Small intestine (tissue), 7 donors: ENCODE data around the gene SEPTIN7. TPM values are rescaled to one million over a fixed set of nuclear protein-coding genes. Genes with fewer than 3 reads are reported as not detected.

Experiments
- DNase-seq, 2 donors: peaks; one replicate each; pipeline versions ENCODE4 v3.0.0 to v3.0.0-alpha.2; 2013
- FAIRE-seq: peaks from 2 replicates; lab custom pipeline; 2012; peaks lifted over from hg19 to GRCh38; lab: Jason Lieb, UNC
- H3K27ac ChIP-seq, 3 donors: one replicate each; pipeline ENCODE4 v1.5.1; 2013; ENCODE audit warnings: low read length in 2 of 3, mild to moderate bottlenecking in 2 of 3, control low read depth in 1 of 3, inconsistent platforms in 1 of 3, low read depth in 1 of 3, moderate library complexity in 1 of 3
- H3K27me3 ChIP-seq, 3 donors: one replicate each; pipeline ENCODE4 v1.6.1; 2013; ENCODE audit warnings: low read length in 3 of 3, inconsistent platforms in 1 of 3; ENCODE audit not compliant: control insufficient read depth in 3 of 3, insufficient read depth in 3 of 3
- H3K36me3 ChIP-seq, 3 donors: one replicate each; pipeline ENCODE4 v1.6.1; 2013; ENCODE audit warnings: low read length in 3 of 3, inconsistent platforms in 1 of 3, low read depth in 1 of 3, mild to moderate bottlenecking in 1 of 3, moderate library complexity in 1 of 3; ENCODE audit not compliant: control insufficient read depth in 3 of 3, insufficient read depth in 2 of 3
- H3K4me1 ChIP-seq, 3 donors: one replicate each; pipeline ENCODE4 v1.6.1; 2013; ENCODE audit warnings: low read length in 2 of 3, inconsistent platforms in 1 of 3, low read depth in 1 of 3, mild to moderate bottlenecking in 1 of 3, moderate library complexity in 1 of 3; ENCODE audit not compliant: control insufficient read depth in 3 of 3, insufficient read depth in 2 of 3
- H3K4me3 ChIP-seq, 3 donors: one replicate each; pipeline ENCODE4 v1.5.1; 2013; ENCODE audit warnings: low read length in 3 of 3, control low read depth in 1 of 3, inconsistent platforms in 1 of 3, low read depth in 1 of 3, mild to moderate bottlenecking in 1 of 3, moderate library complexity in 1 of 3
- H3K9me3 ChIP-seq, 2 donors: one replicate each; pipeline ENCODE4 v1.6.1; 2013; ENCODE audit warnings: low read depth in 1 of 2, low read length in 1 of 2; ENCODE audit not compliant: control insufficient read depth in 2 of 2, insufficient read depth in 1 of 2
- WGBS, 3 donors: extraction: QIAGEN DNeasy Blood & Tissue Kit; methylation state at CpG; one replicate each; pipeline ENCODE4 v1.1.7; 2013; 5-methylcytosine and 5-hydroxymethylcytosine counted together
- polyA plus RNA-seq, 4 donors: library from polyadenylated mRNA; stranded (reverse) in 3 of 4; unstranded in 1 of 4; fragments of 200-250 nt in 3 of 4; fragments of 120-200 nt in 1 of 4; gene quantifications; one replicate each; pipeline versions ENCODE4 v1.2.1 to v1.2.3, GENCODE V29; 2013
- donor health status: healthy with polysubstance abuse.
- donor health status: control.
- donor health status: control.
- donor health status: Bipolar disorder and iron deficiency.
- donor health status: healthy.

The SEPTIN7 gene
- polyA plus RNA-seq, 4 donors: 80.1 to 169 (median 98.0) TPM

GRCh38 chr7:35758421-35758820 is 42.4 kb upstream of the SEPTIN7 start:
- Histone ChIP-seq H3K36me3 (no peaks in the 10 kb centered on the region), H3K27me3 (no peaks in the 10 kb centered on the region), H3K9me3 (no peaks in the 10 kb centered on the region), H3K4me1 (peaks cover 0 to 44% (median 2%) of the 10 kb centered on the region in 3 donors), H3K27ac (peak overlapping the region in 1 of 3 donors; percentile 14), H3K4me3 (no peak overlapping the region)
- FAIRE-seq (no peak), DNase-seq (peak; percentile 43 to 65)
- WGBS, 3 donors: 7 to 30% (median 27%) methylated on average over 2 of the region's 2 CpGs

DNA sequence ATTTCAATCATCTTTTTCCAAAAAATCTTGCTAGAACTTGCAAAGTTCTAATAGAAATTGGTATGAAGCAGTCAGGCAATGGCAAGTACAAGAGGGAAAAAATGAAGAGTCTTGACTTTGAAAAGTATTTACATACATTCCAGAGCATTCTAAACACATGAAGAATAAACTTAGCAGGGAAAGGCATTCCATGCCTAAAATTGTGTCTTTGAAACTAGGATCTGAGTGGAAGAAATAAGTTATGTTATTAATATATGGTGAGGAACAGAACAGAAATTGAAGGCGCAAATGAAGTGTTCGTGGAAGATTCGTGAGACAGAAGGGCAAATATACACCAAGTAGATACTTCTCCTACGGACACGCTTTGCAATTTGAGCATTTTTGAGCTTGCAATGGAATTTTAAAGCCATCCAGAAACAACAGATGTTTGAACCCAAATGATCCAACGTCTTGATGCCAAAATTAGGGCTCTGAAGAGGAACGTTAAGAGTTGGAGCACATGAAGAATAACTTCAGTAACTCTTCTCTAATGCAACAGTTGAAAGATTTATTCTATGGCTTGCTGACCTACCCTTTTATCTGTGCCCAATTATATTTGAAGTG is 40.6 kb upstream of the SEPTIN7 start:
- no peaks in the 10 kb centered on the region for H3K27me3 ChIP-seq
- no peak for DNase-seq
- no peak overlapping the region for H3K4me3 ChIP-seq
- H3K9me3 ChIP-seq: no peaks in the 10 kb centered on the region
- WGBS, 3 donors: 61 to 86% (median 84%) methylated on average over 7 of the region's 7 CpGs
- no peak for FAIRE-seq
- H3K36me3 ChIP-seq: no peaks in the 10 kb centered on the region
- peaks cover 0 to 27% (median 2%) of the 10 kb centered on the region in 3 donors for H3K4me1 ChIP-seq
- H3K27ac ChIP-seq: peak overlapping the region in 2 of 3 donors; percentile 1 to 34

DNA sequence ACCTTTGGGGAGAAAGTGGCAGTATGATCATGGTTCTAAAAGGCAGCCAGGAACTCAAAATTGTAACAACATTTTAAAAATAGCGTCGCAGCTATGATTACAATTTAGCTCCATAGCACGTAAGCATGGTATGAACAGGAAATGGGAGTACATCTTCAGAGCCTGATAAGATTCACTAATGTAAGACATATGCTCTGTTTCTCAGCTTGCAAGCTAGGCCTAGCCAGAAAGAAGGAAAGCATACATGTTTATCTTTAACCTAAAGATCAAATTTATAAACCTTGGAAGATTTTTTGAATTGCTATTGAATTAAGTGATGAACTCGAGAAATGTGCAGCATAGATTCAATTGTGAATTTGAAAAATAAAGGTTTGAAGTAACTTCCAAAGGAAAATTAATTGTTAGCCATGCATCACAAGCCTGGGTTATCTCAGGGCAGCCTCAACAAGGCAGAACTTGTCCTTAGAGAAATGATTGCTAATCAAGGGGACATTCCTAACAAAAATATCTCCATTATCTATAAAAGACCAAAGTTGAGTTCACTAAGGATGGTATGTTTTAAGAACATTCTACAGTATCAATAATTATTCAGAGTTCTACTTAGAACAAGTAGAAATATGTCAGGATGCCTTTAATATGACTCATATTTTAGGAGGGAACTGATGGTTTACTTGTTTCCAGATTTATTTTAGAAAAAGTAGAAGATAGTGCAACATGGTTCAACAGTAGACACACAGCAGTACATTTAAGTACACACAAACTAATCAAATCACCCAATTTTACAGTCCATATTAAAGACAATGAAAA is 38.8 kb upstream of the SEPTIN7 start:
- FAIRE-seq: peak; percentile 55
- H3K4me3 ChIP-seq: no peak overlapping the region
- no peaks in the 10 kb centered on the region for H3K9me3 ChIP-seq
- H3K36me3 ChIP-seq: no peaks in the 10 kb centered on the region
- peaks cover 0 to 19% (median 2%) of the 10 kb centered on the region in 3 donors for H3K4me1 ChIP-seq
- H3K27me3 ChIP-seq: no peaks in the 10 kb centered on the region
- DNase-seq: no peak
- WGBS, 3 donors: 58 to 87% (median 79%) methylated on average over 4 of the region's 4 CpGs
- H3K27ac ChIP-seq: no peak overlapping the region

DNA sequence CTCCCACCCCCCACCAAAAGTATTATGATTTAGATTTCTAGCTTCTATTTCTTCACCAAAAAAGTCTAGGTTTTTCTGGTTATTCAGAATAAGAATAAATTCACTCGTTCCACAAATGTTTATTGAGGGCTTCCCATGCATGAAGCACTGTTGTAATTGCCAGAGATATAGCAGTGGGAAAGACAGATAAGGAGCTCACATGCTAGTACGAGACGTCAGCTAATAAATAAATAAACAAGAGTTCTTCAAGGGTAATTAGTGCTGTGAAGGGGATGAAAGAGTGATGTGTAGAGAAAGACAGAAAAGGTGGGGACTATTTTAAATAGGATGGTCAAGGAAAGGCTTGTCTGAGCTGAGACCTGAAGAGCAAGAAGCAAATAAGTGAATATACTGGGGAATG is 38.1 kb upstream of the SEPTIN7 start:
- H3K36me3 ChIP-seq: no peaks in the 10 kb centered on the region
- no peak overlapping the region for H3K27ac ChIP-seq
- no peaks in the 10 kb centered on the region for H3K27me3 ChIP-seq
- DNase-seq (no peak), FAIRE-seq (no peak)
- H3K4me1 ChIP-seq: peaks cover 0 to 12% (median 2%) of the 10 kb centered on the region in 3 donors
- no peak overlapping the region for H3K4me3 ChIP-seq
- H3K9me3 ChIP-seq: no peaks in the 10 kb centered on the region
- WGBS, 3 donors: 11 to 43% (median 36%) methylated on average over 3 of the region's 3 CpGs

- Histone ChIP-seq H3K4me3 (no peak overlapping the region), H3K27me3 (no peaks in the 10 kb centered on the region), H3K36me3 (no peaks in the 10 kb centered on the region), H3K9me3 (no peaks in the 10 kb centered on the region), H3K27ac (no peak overlapping the region), H3K4me1 (no peaks in the 10 kb centered on the region)
- DNase-seq (no peak), FAIRE-seq (no peak)
- 96 to 97% (median 97%) methylated on average over 20 of the region's 20 CpGs for WGBS, 3 donors
Observed at GRCh38 chr7:35768346-35768745, 32.5 kb upstream of the SEPTIN7 start.

GRCh38 chr7:35771776-35772175 is 29.1 kb upstream of the SEPTIN7 start:
- FAIRE-seq (no peak), DNase-seq (no peak)
- Histone ChIP-seq H3K27ac (no peak overlapping the region), H3K4me3 (no peak overlapping the region), H3K4me1 (no peaks in the 10 kb centered on the region), H3K9me3 (no peaks in the 10 kb centered on the region), H3K27me3 (no peaks in the 10 kb centered on the region), H3K36me3 (no peaks in the 10 kb centered on the region)

GRCh38 chr7:35773994-35774393 is 26.9 kb upstream of the SEPTIN7 start:
- no peak overlapping the region for H3K27ac ChIP-seq
- no peaks in the 10 kb centered on the region for H3K27me3 ChIP-seq
- no peak overlapping the region for H3K4me3 ChIP-seq
- no peak for DNase-seq
- no peaks in the 10 kb centered on the region for H3K4me1 ChIP-seq
- no peak for FAIRE-seq
- WGBS, 3 donors: 93 to 100% (median 97%) methylated on average over 3 of the region's 3 CpGs
- no peaks in the 10 kb centered on the region for H3K9me3 ChIP-seq
- no peaks in the 10 kb centered on the region for H3K36me3 ChIP-seq

GRCh38 chr7:35776686-35777085 is 24.2 kb upstream of the SEPTIN7 start:
- 68 to 90% (median 89%) methylated on average over 1 of the region's 1 CpG for WGBS, 3 donors
- Histone ChIP-seq H3K4me3 (no peak overlapping the region), H3K27ac (no peak overlapping the region), H3K4me1 (no peaks in the 10 kb centered on the region), H3K36me3 (no peaks in the 10 kb centered on the region), H3K9me3 (no peaks in the 10 kb centered on the region), H3K27me3 (no peaks in the 10 kb centered on the region)
- FAIRE-seq (no peak), DNase-seq (no peak)
